ENCODE results near the gene KRTAP6-3.

GRCh38 chr21:30613836-30614235, 21.6 kb downstream of the KRTAP6-3 start, which contains the start of gene KRTAP6-1:
- no peak for TF ChIP-seq CTCF (IDR thresholded peaks at IDR 0.05)
- no peak for TF ChIP-seq POLR2A (IDR thresholded peaks at IDR 0.05)
